ENCODE data around the gene ITPRID1.

DNA sequence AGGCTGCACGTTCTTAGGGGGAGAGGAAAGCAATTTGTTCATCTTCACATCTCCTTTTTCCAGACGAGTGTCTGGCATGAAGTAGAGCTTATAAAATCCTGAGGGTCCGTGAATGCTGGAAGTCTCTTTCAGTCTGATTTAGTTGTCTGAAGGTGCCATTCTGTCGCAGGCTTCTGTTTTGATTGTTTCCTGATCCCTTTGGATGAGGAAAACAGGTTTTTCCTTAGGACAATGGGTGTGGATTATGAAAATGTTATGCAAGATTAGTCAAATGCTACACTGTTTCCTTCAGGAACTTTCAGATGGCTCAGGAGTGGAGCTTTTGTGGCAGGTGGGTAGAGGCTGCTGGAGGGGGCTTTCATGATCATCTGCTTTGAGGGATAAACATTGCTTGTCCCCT lies at the start of gene ITPRID1:
- TF ChIP-seq POLR2AphosphoS5 (IDR thresholded peaks at IDR 0.05) (no peak), EP300 (IDR thresholded peaks at IDR 0.05) (no peak), POLR2A (IDR thresholded peaks at IDR 0.05) (no peak)
- TF ChIP-seq, protein P1, sequence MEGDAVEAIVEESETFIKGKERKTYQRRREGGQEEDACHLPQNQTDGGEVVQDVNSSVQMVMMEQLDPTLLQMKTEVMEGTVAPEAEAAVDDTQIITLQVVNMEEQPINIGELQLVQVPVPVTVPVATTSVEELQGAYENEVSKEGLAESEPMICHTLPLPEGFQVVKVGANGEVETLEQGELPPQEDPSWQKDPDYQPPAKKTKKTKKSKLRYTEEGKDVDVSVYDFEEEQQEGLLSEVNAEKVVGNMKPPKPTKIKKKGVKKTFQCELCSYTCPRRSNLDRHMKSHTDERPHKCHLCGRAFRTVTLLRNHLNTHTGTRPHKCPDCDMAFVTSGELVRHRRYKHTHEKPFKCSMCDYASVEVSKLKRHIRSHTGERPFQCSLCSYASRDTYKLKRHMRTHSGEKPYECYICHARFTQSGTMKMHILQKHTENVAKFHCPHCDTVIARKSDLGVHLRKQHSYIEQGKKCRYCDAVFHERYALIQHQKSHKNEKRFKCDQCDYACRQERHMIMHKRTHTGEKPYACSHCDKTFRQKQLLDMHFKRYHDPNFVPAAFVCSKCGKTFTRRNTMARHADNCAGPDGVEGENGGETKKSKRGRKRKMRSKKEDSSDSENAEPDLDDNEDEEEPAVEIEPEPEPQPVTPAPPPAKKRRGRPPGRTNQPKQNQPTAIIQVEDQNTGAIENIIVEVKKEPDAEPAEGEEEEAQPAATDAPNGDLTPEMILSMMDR (IDR thresholded peaks at IDR 0.05), result no peak

Measured in gastroesophageal sphincter (tissue), 3 donors.